ENCODE measurements around the gene ZNF491.
A peak's percentile ranks its signal among the peaks of the same experiment; 100 is the strongest.
"Not testable (repeated sequence)": the region's sequence is repeated elsewhere in the genome, so short reads cannot be mapped to it uniquely, and the experiment has no call there.

The ZNF491 gene

GRCh38 chr19:11798391-11799330, at the start of gene ZNF491:
TSS of gene ZNF491 (plus strand) at chr19:11798523. CDS start at chr19:11805954, 7,431 bp downstream.
- DNase-seq (ENCODE audit: low spot score): peak; percentile 80

- no peak for DNase-seq (ENCODE audit: low spot score)
Measured at GRCh38 chr19:11749751-11750150, 48.6 kb upstream of the ZNF491 start.

DNA sequence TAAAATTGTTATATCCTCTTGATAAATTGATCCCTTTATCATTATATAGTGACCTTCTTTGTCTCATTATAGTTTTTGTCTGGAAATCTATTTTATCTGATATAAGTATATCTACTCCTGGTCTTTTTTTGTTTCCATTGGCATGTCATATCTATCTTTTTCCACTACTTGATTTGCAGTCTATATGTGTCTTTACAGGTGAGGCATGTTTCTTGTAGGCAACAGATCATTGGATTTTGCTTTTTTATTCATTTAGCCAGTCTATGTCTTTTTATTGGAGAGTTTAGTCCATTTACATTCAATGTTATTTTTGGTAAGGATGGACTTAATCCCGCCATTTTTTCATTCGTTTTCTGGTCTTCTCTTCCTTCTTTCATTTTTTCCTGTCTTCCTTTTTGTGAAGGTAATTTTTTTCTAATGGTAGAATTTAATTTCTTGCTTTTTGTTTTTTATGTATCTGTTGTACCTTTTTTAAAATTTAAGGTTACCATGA, 46.0 kb upstream of the ZNF491 start:
- no peak for DNase-seq (ENCODE audit: low spot score)

DNA sequence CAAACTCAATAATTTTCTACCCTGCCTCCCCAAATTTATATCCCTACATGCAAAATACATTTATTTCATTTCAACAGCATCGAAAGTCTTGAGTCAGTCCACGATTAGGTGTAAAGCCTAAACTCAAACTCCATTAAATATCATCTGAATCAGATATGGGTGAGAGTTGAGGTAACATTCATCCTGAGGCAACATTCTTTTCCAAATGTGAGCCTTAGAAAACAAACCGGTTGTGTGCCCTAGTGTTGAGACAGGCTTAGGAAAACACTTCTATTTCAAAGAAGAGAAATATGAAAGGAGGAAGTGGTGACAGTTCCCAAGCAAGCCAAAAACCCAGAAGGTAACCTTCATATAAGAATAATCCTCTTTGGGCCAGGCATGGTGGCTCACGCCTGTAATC, 43.7 kb upstream of the ZNF491 start:
- no peak for DNase-seq (ENCODE audit: low spot score)

- DNase-seq (ENCODE audit: low spot score): no peak
Measured at GRCh38 chr19:11756965-11757364, 41.4 kb upstream of the ZNF491 start.

- DNase-seq (ENCODE audit: low spot score): no peak
Measured at GRCh38 chr19:11759805-11760204, 38.5 kb upstream of the ZNF491 start.

DNA sequence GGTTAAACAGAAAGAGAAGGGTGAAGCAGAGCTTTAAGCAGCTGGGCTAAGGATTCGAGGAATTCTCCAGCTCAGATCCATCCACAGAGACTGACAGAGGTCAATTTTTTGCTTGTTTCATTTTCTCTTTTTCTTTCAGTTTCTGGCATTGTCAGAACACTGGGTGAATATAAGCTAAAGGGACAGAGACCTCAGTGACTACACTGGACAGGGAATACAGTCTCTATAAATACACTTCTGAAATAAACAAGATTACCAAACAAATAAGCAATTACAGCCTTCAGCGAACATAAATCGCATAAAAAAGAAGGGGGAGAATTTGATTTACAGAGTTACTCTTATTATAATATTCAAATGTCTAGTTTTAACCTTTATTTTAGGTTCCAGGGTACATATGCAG, 35.2 kb upstream of the ZNF491 start:
- no peak for DNase-seq (ENCODE audit: low spot score)

- no peak for DNase-seq (ENCODE audit: low spot score)
Measured at GRCh38 chr19:11763611-11764010, 34.7 kb upstream of the ZNF491 start.

DNA sequence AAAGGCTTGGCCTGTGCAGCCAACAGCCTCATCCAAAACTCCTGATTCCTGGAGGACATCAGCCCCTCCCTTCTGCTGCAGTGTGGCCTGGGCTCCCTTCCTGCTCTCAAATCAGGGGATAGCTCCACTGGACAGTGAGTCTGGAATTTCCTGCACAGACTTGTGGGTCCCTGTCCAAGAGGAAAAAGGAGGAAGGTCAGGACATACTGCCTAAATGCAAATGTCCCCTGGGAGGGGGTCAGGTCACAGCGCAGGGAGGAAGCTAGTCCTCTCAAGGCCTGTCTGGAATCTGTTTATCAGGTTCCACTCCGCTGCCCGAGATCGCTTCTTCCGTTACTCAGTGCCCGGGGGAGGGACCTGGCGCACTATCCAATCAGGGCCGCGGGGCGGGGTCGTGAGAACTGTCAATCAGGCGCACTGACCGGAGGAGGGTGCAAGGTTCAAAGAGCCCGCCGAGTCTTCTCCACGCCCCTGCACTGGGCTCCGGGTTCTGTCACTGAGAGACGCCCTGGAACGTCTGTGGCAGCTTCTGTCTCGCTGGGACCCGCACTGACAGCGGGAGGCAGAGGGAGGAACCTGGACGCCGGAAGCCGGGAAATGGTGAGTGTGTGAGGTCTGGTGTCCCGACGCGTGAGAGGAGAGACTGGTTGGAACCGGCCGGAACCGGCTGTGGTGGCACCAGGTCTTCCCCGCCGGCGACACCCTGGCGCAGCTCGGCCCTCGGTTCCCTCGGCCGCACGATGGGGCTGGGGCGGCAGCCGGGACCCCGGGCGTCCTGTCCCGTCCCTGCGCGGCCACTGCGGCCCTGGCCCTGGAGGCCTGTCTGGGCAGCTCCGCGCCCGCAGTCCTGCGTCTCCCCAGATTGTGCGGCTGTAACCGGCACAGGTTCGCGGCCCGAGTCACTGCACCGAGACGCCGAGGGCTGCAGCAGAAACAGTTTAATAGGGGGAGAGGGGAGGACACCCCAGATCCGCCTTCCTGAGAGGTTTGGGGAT, 31.4 kb upstream of the ZNF491 start, which contains the start of gene ZNF441:
ZNF441 (plus strand) TSS at position 404 of the 995 bp plus-strand sequence; CDS start at position 598, 194 bp downstream.
- peak; percentile 92 for DNase-seq (ENCODE audit: low spot score)

GRCh38 chr19:11767633-11768133, 30.6 kb upstream of the ZNF491 start:
- DNase-seq (ENCODE audit: low spot score): peak; percentile 7

DNA sequence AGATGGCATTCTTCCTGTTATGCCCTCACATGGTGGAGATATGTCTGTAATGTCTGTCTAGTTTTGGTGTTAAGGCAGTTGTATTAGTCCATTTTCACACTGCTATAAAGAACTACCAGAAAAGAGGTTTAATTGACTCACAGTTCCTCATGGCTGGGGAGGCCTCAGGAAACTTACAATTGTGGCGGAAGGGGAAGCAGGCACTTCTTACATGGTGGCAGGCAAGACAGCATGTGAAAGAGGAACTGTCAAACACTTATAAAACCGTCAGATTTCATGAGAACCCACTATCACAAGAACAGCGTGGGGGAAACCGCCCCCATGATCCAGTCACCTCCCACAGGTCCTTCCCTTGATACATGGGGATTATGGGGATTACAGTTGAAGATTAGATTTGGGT, 28.3 kb upstream of the ZNF491 start:
- DNase-seq (ENCODE audit: low spot score): no peak

GRCh38 chr19:11771520-11771919, 26.8 kb upstream of the ZNF491 start:
- DNase-seq (ENCODE audit: low spot score): not testable (repeated sequence)

DNA sequence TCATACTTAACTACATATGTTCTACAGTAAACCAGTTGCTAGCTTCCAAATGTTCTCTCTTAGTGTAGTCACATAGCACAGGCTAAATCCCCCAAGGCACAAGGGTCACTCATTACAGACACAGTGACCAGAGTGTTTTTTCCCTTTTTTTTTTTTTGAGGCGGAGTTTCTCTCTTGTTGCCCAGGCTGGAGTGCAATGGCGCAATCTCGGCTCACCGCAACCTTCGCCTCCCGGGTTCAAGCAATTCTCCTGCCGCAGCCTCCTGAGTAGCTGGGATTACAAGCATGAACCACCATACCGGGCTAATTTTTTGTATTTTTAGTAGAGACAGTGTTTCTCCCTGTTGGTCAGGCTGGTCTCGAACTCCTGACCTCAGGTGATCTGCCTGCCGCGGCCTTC, 21.7 kb upstream of the ZNF491 start:
- not testable (repeated sequence) for DNase-seq (ENCODE audit: low spot score)

- DNase-seq (ENCODE audit: low spot score): no peak
Measured at GRCh38 chr19:11780431-11781020, 17.8 kb upstream of the ZNF491 start.

- DNase-seq (ENCODE audit: low spot score): no peak
Measured at GRCh38 chr19:11781295-11782057, 16.8 kb upstream of the ZNF491 start.

DNA sequence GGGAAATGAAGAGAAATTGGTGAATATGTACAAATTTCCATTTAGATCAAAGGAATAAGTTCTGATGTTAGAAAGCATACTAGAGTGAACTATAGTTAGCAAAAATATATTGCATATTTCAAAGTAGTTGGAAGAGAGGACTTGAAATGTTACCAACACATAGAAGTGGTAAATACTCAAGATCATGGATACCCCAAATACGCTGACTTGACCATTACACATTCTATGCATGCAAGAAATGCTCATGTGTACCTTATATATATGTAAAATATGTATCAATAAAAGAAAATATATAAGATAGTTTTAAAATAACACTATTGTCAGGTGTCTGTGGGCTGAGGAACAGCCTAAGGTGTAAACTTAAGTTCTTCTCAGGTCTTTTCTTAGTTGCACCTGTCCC, 14.6 kb upstream of the ZNF491 start:
- DNase-seq (ENCODE audit: low spot score): no peak

DNA sequence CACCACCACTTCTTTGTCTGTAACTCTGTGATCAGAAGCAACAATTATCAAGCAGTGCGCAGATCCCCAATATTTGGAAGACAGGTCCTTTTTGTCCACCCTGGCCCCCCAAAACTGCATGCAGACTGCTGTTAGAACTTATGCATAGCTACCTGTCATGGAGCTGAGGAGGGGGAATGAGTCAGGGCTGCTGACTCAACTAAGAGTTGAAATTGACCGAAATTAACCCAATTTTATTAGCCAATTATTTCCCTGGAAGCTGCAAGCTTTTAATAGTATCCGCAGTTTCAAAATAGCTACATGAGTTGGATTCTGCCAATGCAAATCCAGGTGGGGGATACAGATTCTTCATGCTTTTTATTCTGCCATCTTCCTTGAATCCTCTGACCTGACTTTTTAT, 14.0 kb upstream of the ZNF491 start:
- no peak for DNase-seq (ENCODE audit: low spot score)

- DNase-seq (ENCODE audit: low spot score): no peak
Measured at GRCh38 chr19:11787536-11787935, 10.8 kb upstream of the ZNF491 start.

- DNase-seq (ENCODE audit: low spot score): no peak
Measured at GRCh38 chr19:11792942-11793341, 5.4 kb upstream of the ZNF491 start.

DNA sequence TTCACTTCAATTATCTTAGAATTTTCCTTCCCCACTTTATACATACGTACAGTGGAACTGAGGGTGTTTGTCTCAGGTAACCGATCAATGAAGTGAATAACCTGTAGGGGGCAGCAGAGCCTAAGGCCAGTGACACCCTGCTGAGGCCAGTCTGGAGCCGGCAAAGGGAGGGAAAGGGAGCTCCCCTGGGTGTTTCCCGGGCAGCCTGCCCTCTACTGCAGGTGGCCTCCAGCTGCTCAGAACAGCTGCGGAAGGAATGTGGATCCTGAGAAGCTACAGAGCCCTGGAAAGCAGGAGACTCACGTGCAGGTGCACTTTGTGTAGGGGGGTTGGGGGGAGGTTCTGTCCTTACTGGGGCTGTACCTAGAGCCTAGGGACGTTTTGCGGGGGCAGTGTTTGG, 832 bp upstream of the ZNF491 start:
- DNase-seq (ENCODE audit: low spot score): peak; percentile 82

Measured in CD4-positive, alpha-beta T cell treated with Interleukin-6 at 100 ng/mL for 8 hours (primary cell).